Naive thymus-derived CD8-positive, alpha-beta T cell (primary cell): ENCODE measurements around the gene POT1. TPM values are rescaled to one million over a fixed set of nuclear protein-coding genes. Genes with fewer than 3 reads are reported as not detected.

ENCODE experiments used
- ATAC-seq, 2 donors: fragments of 150-1000 bp; cut with Tn5 transposase in 1 of 2; sonication (Bioruptor Pico), chemical (Tn5 transposase) in 1 of 2; 1 replicate in 1 of 2; 2 replicates in 1 of 2; pipeline ENCODE4 v1.10.0; 2021; ENCODE audit warnings: mild to moderate bottlenecking in 2 of 2, moderate library complexity in 2 of 2
- POLR2A ChIA-PET: fragments of 350-600 bp; sonication (Branson Sonifier 250); formaldehyde crosslinking; loops from one replicate; lab custom pipeline; 2021; ENCODE audit warnings: antibody characterized with exemption; lab: Charles Lee
- DNase-seq, 10 donors: peaks; one replicate each; pipeline versions ENCODE4 v3.0.0 to v3.0.0-alpha.2; 2020 to 2022
- H3K27ac Mint-ChIP-seq, 10 donors: one replicate each; pipeline ENCODE4 v1.8.0; 2020 to 2022; ENCODE audit warnings: mild to moderate bottlenecking in 10 of 10, mixed read lengths in 10 of 10, moderate library complexity in 4 of 10, inconsistent platforms in 1 of 10
- H3K27me3 Mint-ChIP-seq, 5 donors: one replicate each; pipeline ENCODE4 v1.8.0; 2021 to 2022; ENCODE audit warnings: mixed read lengths in 5 of 5
- H3K36me3 Mint-ChIP-seq, 3 donors: one replicate each; pipeline ENCODE4 v1.8.0; 2020 to 2022; ENCODE audit warnings: mixed read lengths in 3 of 3, mild to moderate bottlenecking in 2 of 3, inconsistent platforms in 1 of 3
- H3K4me1 Mint-ChIP-seq, 4 donors: one replicate each; pipeline ENCODE4 v1.8.0; 2021 to 2022; ENCODE audit warnings: mixed read lengths in 4 of 4
- H3K4me3 Mint-ChIP-seq, 10 donors: one replicate each; pipeline ENCODE4 v1.8.0; 2020 to 2022; ENCODE audit warnings: mild to moderate bottlenecking in 10 of 10, mixed read lengths in 10 of 10, moderate library complexity in 6 of 10, inconsistent platforms in 1 of 10
- H3K9me3 Mint-ChIP-seq, 9 donors: one replicate each; pipeline ENCODE4 v1.8.0; 2020 to 2022; ENCODE audit warnings: mixed read lengths in 9 of 9, mild to moderate bottlenecking in 3 of 9, inconsistent platforms in 1 of 9, moderate library complexity in 1 of 9
- polyA plus RNA-seq, 3 donors: library from polyadenylated mRNA; unstranded; fragments of 300-500 nt; fragmentation: Illumina TruSeq; gene quantifications; one replicate each; pipeline ENCODE4 v1.2.3, GENCODE V29; 2021
- total RNA-seq, 8 experiments: library from RNA in 2 of 8; stranded (reverse) in 2 of 8; gene quantifications; one replicate each; pipeline ENCODE4 v1.2.3 and lab custom pipeline; 2021 to 2026

Gene POT1
- total and polyA plus RNA-seq, 5 experiments from 2014 or later = 21.8 to 36.1 (median 27.1) TPM

DNA sequence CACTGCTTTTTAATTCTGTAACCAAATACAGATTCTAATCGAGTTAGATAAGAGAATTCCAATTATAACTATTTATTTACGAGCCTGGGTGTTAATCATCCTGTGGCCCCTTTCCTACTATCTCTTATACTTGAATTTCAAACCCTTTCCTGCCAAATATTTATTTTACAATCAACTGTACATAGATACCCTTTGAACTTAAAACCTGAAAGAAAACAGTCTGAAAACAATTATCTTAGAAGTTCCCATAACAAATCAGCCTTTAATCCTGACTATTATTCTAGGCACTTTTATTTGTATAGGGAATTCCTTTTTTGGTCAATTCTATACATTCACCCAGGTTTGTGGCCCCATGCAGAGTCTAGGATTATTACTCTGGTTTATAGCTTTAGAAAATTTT lies 153.5 kb downstream of the POT1 start:
- Mint-ChIP-seq H3K9me3 (no peaks in the 10 kb centered on the region), H3K36me3 (no peaks in the 10 kb centered on the region), H3K4me3 (no peak overlapping the region), H3K4me1 (no peaks in the 10 kb centered on the region), H3K27ac (no peak overlapping the region), H3K27me3 (peaks cover 14 to 42% (median 15%) of the 10 kb centered on the region in 5 donors)
- POLR2A ChIA-PET = no interaction called here
- ATAC-seq (no peak), DNase-seq (no peak)

DNA sequence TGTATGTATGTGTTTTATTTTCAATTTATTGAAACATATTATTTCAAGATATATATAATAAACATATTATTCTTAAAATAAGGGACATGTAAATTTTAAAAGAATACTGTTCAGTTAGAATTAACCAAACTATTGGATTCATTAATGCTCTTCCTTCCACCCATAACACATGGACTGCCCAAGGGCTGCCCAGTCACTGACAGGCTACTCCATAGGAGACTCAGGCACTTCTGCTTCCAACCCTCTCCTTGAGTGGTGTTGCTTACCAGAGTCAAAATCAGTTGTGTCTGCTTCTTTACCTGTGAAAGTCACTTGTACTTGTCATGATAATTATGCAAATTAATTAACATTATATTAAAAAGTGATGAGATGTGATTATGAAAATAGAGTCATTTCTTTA lies 154.2 kb downstream of the POT1 start:
- DNase-seq (no peak), ATAC-seq (no peak)
- Mint-ChIP-seq H3K4me1 (no peaks in the 10 kb centered on the region), H3K36me3 (no peaks in the 10 kb centered on the region), H3K9me3 (no peaks in the 10 kb centered on the region), H3K4me3 (no peak overlapping the region), H3K27ac (no peak overlapping the region), H3K27me3 (peaks cover 14 to 43% (median 15%) of the 10 kb centered on the region in 5 donors)
- POLR2A ChIA-PET = no interaction called here

DNA sequence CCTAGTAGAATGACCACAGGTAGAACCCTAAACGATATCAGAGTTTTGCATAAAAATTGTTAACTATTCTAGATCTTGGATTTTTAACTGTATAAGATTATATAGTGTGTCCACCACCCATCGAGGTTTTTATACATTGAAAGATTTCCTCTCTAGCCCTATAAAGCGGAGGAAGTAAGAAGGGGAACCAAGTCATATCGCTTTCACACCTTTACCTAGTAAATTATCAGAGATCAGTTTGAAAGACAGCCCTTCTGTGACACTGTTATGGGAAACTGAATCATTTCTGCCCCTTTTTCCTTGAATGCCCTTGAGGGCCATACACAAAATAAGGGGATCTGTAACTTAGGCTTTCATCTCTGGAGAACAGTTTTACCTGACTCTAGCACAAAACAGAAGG lies 155.7 kb downstream of the POT1 start:
- Mint-ChIP-seq H3K4me1 (no peaks in the 10 kb centered on the region), H3K4me3 (no peak overlapping the region), H3K27ac (no peak overlapping the region), H3K36me3 (no peaks in the 10 kb centered on the region), H3K9me3 (no peaks in the 10 kb centered on the region), H3K27me3 (peaks cover 13 to 43% (median 15%) of the 10 kb centered on the region in 5 donors)
- POLR2A ChIA-PET = no interaction called here
- ATAC-seq (no peak), DNase-seq (no peak)

DNA sequence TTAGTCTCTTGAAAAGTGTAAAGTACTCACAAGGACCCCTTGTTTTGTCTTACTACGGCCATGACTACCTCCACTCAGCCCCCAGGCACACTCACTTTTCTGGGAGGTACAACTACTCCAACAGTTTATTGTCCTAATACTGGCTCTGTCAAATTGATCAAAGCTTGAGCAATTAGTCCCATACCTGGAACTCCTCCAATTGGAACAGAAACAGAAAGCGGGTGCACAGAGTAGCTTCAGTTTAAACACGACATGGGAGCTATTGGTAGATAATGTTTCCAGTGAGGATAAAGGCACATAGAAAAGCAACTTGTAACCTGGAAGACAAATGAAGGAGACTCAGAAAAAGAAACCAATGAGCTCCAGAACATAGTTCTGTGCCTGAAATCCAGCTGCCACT lies 156.3 kb downstream of the POT1 start:
- Mint-ChIP-seq H3K27me3 (peaks cover 13 to 42% (median 15%) of the 10 kb centered on the region in 5 donors), H3K9me3 (no peaks in the 10 kb centered on the region), H3K36me3 (no peaks in the 10 kb centered on the region), H3K4me3 (no peak overlapping the region), H3K27ac (peak overlapping the region in 1 of 10 donors; percentile 63), H3K4me1 (no peaks in the 10 kb centered on the region)
- POLR2A ChIA-PET = no interaction called here
- no peak for DNase-seq
- ATAC-seq = no peak

Other genes with a start within 250 kb of the POT1 start
- not detected for gene GPR37, start 164.0 kb downstream of the POT1 start, total RNA-seq
- not detected for gene GPR37, start 164.0 kb downstream of the POT1 start, polyA plus RNA-seq